K562 (cell line): Measurements from ENCODE around the gene FAM107B.

Experiments used
- EZH2 ChIP-seq: IDR thresholded peaks from 2 replicates; pipeline ENCODE4 v1.6.1; 2012; ENCODE audit warnings: low read depth, mild to moderate bottlenecking, inconsistent platforms, low read length, borderline replicate concordance
- SIN3B ChIP-seq: fragments of 450-650 bp; IDR thresholded peaks from 2 replicates; pipeline ENCODE4 v1.6.1; 2017; ENCODE audit warnings: low read depth, mild to moderate bottlenecking, moderate library complexity
- SMC3 ChIP-seq: conservative IDR thresholded peaks from 2 replicates; pipeline ENCODE4 v1.6.1; 2011; ENCODE audit warnings: low read depth, low read length, improper control_type of control experiment; ENCODE audit not compliant: insufficient read depth
- STAT6 ChIP-seq: sonication (generic); formaldehyde crosslinking; IDR thresholded peaks from 2 replicates; pipeline ENCODE4 v1.8.1; 2023; ENCODE audit warnings: mild to moderate bottlenecking, missing genetic modification reagents

- TF ChIP-seq SMC3 (no peak), EZH2 (no peak), STAT6 (CRISPR knock-in tag) (no peak), SIN3B (no peak)
Measured at GRCh38 chr10:14724931-14725330, 49.8 kb downstream of the FAM107B start.
